Measurements from ENCODE around the gene UBE3A. TPM values are rescaled to one million over a fixed set of nuclear protein-coding genes. Genes with fewer than 3 reads are reported as not detected.

Gene UBE3A
- total and polyA plus RNA-seq, 10 donors, result 12.2 to 111 (median 96.4) TPM

GRCh38 chr15:25327686-25328085 is 111.1 kb downstream of the UBE3A start:
- WGBS, 5 donors, result 90 to 98% (median 94%) methylated on average over 5 of the region's 5 CpGs

GRCh38 chr15:25325187-25325586 is 113.6 kb downstream of the UBE3A start:
- Histone ChIP-seq H3K27me3 (replicated peaks in 1 of 7) (no peaks in the 10 kb centered on the region), H3K4me3 (no peak overlapping the region), H3K9me3 (peaks cover 7 to 42% (median 31%) of the 10 kb centered on the region in 8 donors), H3K4me1 (no peaks in the 10 kb centered on the region), H3K36me3 (peaks cover 0 to 25% (median 0%) of the 10 kb centered on the region in 6 donors), H3K27ac (no peak overlapping the region)
- DNase-seq, result no peak
- WGBS, 5 donors, result 79 to 94% (median 89%) methylated on average over 1 of the region's 1 CpG
- TF ChIP-seq POLR2A (IDR thresholded peaks at IDR 0.05) (no peak), CTCF (IDR thresholded peaks at IDR 0.05 in 8 of 11, conservative IDR thresholded peaks at IDR 0.05 in 3 of 11) (no peak), POLR2AphosphoS5 (IDR thresholded peaks at IDR 0.05) (no peak)
- intact Hi-C loops (cut with DNase I; ENCODE audit: low total_unique reads), result no loop called here

More at GRCh38 chr15:25327686-25328085, 111.1 kb downstream of the UBE3A start:
- H3K27ac ChIP-seq, result no peak overlapping the region
- no peak overlapping the region for H3K4me3 ChIP-seq
- intact Hi-C loops (cut with DNase I; ENCODE audit: low total_unique reads), result no loop called here
- DNase-seq, result no peak
- no peaks in the 10 kb centered on the region for H3K4me1 ChIP-seq
- peaks cover 0 to 17% (median 6%) of the 10 kb centered on the region in 8 donors for H3K9me3 ChIP-seq
- TF ChIP-seq POLR2AphosphoS5 (IDR thresholded peaks at IDR 0.05), result no peak
- TF ChIP-seq CTCF (IDR thresholded peaks at IDR 0.05 in 8 of 11, conservative IDR thresholded peaks at IDR 0.05 in 3 of 11), result no peak
- TF ChIP-seq POLR2A (IDR thresholded peaks at IDR 0.05), result no peak
- H3K36me3 ChIP-seq, result peaks cover 0 to 17% (median 0%) of the 10 kb centered on the region in 6 donors
- H3K27me3 ChIP-seq (replicated peaks in 1 of 7), result no peaks in the 10 kb centered on the region

GRCh38 chr15:25323420-25323819 is 115.4 kb downstream of the UBE3A start:
- WGBS, 5 donors, result 85 to 98% (median 92%) methylated on average over 1 of the region's 1 CpG
- intact Hi-C loops (cut with DNase I; ENCODE audit: low total_unique reads), result no loop called here

GRCh38 chr15:25287823-25288222 is 151.0 kb downstream of the UBE3A start:
- no peak for DNase-seq
- H3K36me3 ChIP-seq, result no peaks in the 10 kb centered on the region
- no peak overlapping the region for H3K4me3 ChIP-seq
- peaks cover 0 to 67% (median 41%) of the 10 kb centered on the region in 8 donors for H3K9me3 ChIP-seq
- intact Hi-C loops (cut with DNase I; ENCODE audit: low total_unique reads), result no loop called here
- WGBS, 5 donors, result 84 to 96% (median 88%) methylated on average over 3 of the region's 3 CpGs
- no peaks in the 10 kb centered on the region for H3K4me1 ChIP-seq
- H3K27me3 ChIP-seq (replicated peaks in 1 of 7), result no peaks in the 10 kb centered on the region
- no peak for TF ChIP-seq CTCF (IDR thresholded peaks at IDR 0.05 in 8 of 11, conservative IDR thresholded peaks at IDR 0.05 in 3 of 11)
- no peak for TF ChIP-seq POLR2A (IDR thresholded peaks at IDR 0.05)
- TF ChIP-seq POLR2AphosphoS5 (IDR thresholded peaks at IDR 0.05), result no peak
- H3K27ac ChIP-seq, result no peak overlapping the region

More at GRCh38 chr15:25323420-25323819, 115.4 kb downstream of the UBE3A start:
- H3K27ac ChIP-seq, result no peak overlapping the region
- peaks cover 7 to 60% (median 49%) of the 10 kb centered on the region in 8 donors for H3K9me3 ChIP-seq
- H3K4me3 ChIP-seq, result no peak overlapping the region
- H3K36me3 ChIP-seq, result peaks cover 0 to 25% (median 0%) of the 10 kb centered on the region in 6 donors
- no peak for DNase-seq
- no peak for TF ChIP-seq POLR2A (IDR thresholded peaks at IDR 0.05)
- no peaks in the 10 kb centered on the region for H3K27me3 ChIP-seq (replicated peaks in 1 of 7)
- H3K4me1 ChIP-seq, result no peaks in the 10 kb centered on the region
